ENCODE results near the gene MAP3K15.

DNA sequence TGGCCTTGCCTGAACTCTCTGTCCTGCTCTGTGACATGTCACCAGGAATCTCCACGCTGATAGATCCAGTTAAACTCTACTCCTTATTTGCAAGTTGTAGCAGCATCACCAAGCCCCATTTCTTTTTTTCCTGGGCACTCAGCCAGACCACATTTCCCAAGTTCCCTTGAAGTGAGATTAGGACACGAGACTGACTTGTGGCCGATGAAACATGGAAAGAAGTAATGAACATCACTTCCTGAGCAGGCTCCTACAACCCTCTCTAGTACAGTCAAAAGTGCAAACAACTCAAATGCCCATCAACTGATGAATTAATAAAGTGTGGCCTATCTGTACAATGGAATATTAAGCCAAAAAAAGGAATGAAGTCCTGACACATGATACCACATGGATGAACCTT lies 74.6 kb downstream of the MAP3K15 start:
- TF ChIP-seq, protein P1, sequence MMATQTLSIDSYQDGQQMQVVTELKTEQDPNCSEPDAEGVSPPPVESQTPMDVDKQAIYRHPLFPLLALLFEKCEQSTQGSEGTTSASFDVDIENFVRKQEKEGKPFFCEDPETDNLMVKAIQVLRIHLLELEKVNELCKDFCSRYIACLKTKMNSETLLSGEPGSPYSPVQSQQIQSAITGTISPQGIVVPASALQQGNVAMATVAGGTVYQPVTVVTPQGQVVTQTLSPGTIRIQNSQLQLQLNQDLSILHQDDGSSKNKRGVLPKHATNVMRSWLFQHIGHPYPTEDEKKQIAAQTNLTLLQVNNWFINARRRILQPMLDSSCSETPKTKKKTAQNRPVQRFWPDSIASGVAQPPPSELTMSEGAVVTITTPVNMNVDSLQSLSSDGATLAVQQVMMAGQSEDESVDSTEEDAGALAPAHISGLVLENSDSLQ (IDR thresholded peaks at IDR 0.05) = no peak
- TF ChIP-seq TARDBP (IDR thresholded peaks at IDR 0.05) (no peak), ARNT (IDR thresholded peaks at IDR 0.05) (no peak), ZNF384 (IDR thresholded peaks at IDR 0.05) (no peak), HDGF (IDR thresholded peaks at IDR 0.05; ENCODE audit: borderline replicate concordance) (no peak), SUZ12 (IDR thresholded peaks at IDR 0.05) (no peak), BHLHE40 (IDR thresholded peaks at IDR 0.05; ENCODE audit: borderline replicate concordance) (no peak), FOXM1 (IDR thresholded peaks at IDR 0.05; ENCODE audit: borderline replicate concordance) (no peak), LEF1 (IDR thresholded peaks at IDR 0.05; ENCODE audit: borderline replicate concordance) (no peak), SP1 (IDR thresholded peaks at IDR 0.05) (no peak), ELF4 (IDR thresholded peaks at IDR 0.05) (no peak), FOXA1 (IDR thresholded peaks at IDR 0.05) (no peak), NFRKB (IDR thresholded peaks at IDR 0.05) (no peak), FOXK2 (IDR thresholded peaks at IDR 0.05) (no peak)

Measured in HEK293T (cell line).